Osteoblast (primary cell): ENCODE measurements around the gene ETFDH. TPM values are rescaled to one million over a fixed set of nuclear protein-coding genes. Genes with fewer than 3 reads are reported as not detected.

Source experiments
- DNase-seq: peaks from one replicate; pipeline ENCODE4 v3.0.0; 2011; ENCODE audit warnings: low spot score, mixed read lengths; ENCODE audit not compliant: insufficient read length; ENCODE audit errors: missing footprints
- H2AFZ ChIP-seq: 2 replicates; pipeline ENCODE4 v1.6.0; 2011; ENCODE audit warnings: mild to moderate bottlenecking, low read length
- H3K27ac ChIP-seq: 2 replicates; pipeline ENCODE4 v1.5.1; 2011; ENCODE audit warnings: mild to moderate bottlenecking, low read depth, low read length, moderate library complexity
- H3K27me3 ChIP-seq: 2 replicates; pipeline ENCODE4 v1.6.0; 2012; ENCODE audit warnings: mild to moderate bottlenecking, control low read depth, inconsistent platforms, low read length, moderate library complexity; ENCODE audit not compliant: insufficient read depth
- H3K36me3 ChIP-seq: 2 replicates; pipeline ENCODE4 v1.5.1; 2011; ENCODE audit warnings: mild to moderate bottlenecking, low read length, control low read depth, moderate library complexity; ENCODE audit not compliant: insufficient read depth
- H3K4me1 ChIP-seq: 2 replicates; pipeline ENCODE4 v1.5.1; 2011; ENCODE audit warnings: mild to moderate bottlenecking, low read length, control low read depth, moderate library complexity; ENCODE audit not compliant: insufficient read depth
- H3K4me2 ChIP-seq: 2 replicates; pipeline ENCODE4 v1.6.0; 2011; ENCODE audit warnings: mild to moderate bottlenecking, low read length; ENCODE audit not compliant: insufficient read depth
- H3K4me3 ChIP-seq: fragments of 200-600 bp; sonication (generic); 3 replicates; pipeline ENCODE4 v1.5.1; 2012; ENCODE audit warnings: mild to moderate bottlenecking, low read length, inconsistent platforms; ENCODE audit not compliant: insufficient read depth
- H3K79me2 ChIP-seq: 2 replicates; pipeline ENCODE4 v1.6.0; 2012; ENCODE audit warnings: mild to moderate bottlenecking, low read length, control low read depth, inconsistent platforms; ENCODE audit not compliant: insufficient read depth
- H3K9me3 ChIP-seq: 2 replicates; pipeline ENCODE4 v1.5.1; 2011; ENCODE audit warnings: low read depth, low read length, control low read depth
- H4K20me1 ChIP-seq: 2 replicates; pipeline ENCODE4 v1.6.0; 2012; ENCODE audit warnings: mild to moderate bottlenecking, low read length, control low read depth; ENCODE audit not compliant: insufficient read depth
- CTCF ChIP-seq: IDR thresholded peaks from 2 replicates; pipeline ENCODE4 v1.5.1; 2011; ENCODE audit warnings: mild to moderate bottlenecking, low read depth, low read length, moderate library complexity; ENCODE audit errors: extremely low read depth
- total RNA-seq: library from RNA; depleted of rRNA; stranded (reverse); fragments of >200 nt; gene quantifications from 2 replicates; pipeline ENCODE4 v1.2.3, GENCODE V29; 2012

Gene ETFDH
- total RNA-seq, 1 donor: 29.0 TPM

- Histone ChIP-seq H3K27ac (no peak overlapping the region), H3K9me3 (no peaks in the 10 kb centered on the region), H3K79me2 (peaks cover 11% of the 10 kb centered on the region), H3K4me3 (no peak overlapping the region), H4K20me1 (no peaks in the 10 kb centered on the region), H3K36me3 (peaks cover 76% of the 10 kb centered on the region), H2AFZ (no peak overlapping the region), H3K4me2 (no peak overlapping the region), H3K27me3 (no peaks in the 10 kb centered on the region), H3K4me1 (no peaks in the 10 kb centered on the region)
- no peak for TF ChIP-seq CTCF
- no peak for DNase-seq
Observed at GRCh38 chr4:158715802-158716201, 43.7 kb downstream of the ETFDH start.

GRCh38 chr4:158721680-158722079 is 49.6 kb downstream of the ETFDH start:
- no peak for TF ChIP-seq CTCF

GRCh38 chr4:158722291-158722916 is 50.3 kb downstream of the ETFDH start:
- no peak for TF ChIP-seq CTCF

More at GRCh38 chr4:158721680-158722079, 49.6 kb downstream of the ETFDH start:
- H3K79me2 ChIP-seq: peaks cover 34% of the 10 kb centered on the region
- peaks cover 35% of the 10 kb centered on the region for H3K36me3 ChIP-seq
- peaks cover 10% of the 10 kb centered on the region for H3K4me1 ChIP-seq
- no peak overlapping the region for H3K4me3 ChIP-seq
- DNase-seq: no peak
- H3K27ac ChIP-seq: peak overlapping the region; percentile 96
- no peak overlapping the region for H2AFZ ChIP-seq
- H3K9me3 ChIP-seq: no peaks in the 10 kb centered on the region
- H4K20me1 ChIP-seq: no peaks in the 10 kb centered on the region
- H3K4me2 ChIP-seq: peak overlapping the region; percentile 83
- H3K27me3 ChIP-seq: peaks cover 7% of the 10 kb centered on the region

GRCh38 chr4:158722917-158723793 is 51.1 kb downstream of the ETFDH start, which contains the start of gene PPID:
TSS of gene PPID (minus strand) at chr4:158723396. CDS start at chr4:158723288, 108 bp downstream.
- peaks cover 10% of the 10 kb centered on the region for H3K4me1 ChIP-seq
- peak within 1 kb of the TSS; percentile 93 for H2AFZ ChIP-seq
- H3K27me3 ChIP-seq: peaks cover 10% of the 10 kb centered on the region
- H3K36me3 ChIP-seq: peaks cover 21% of the 10 kb centered on the region
- peak within 1 kb of the TSS; percentile 96 for H3K27ac ChIP-seq
- H3K9me3 ChIP-seq: no peaks in the 10 kb centered on the region
- peak within 1 kb of the TSS; percentile 83 for H3K4me2 ChIP-seq
- DNase-seq: peak; percentile 86
- peaks cover 34% of the 10 kb centered on the region for H3K79me2 ChIP-seq
- no peaks in the 10 kb centered on the region for H4K20me1 ChIP-seq
- peak within 1 kb of the TSS; percentile 87 for H3K4me3 ChIP-seq
- TF ChIP-seq CTCF: no peak

More at GRCh38 chr4:158722291-158722916, 50.3 kb downstream of the ETFDH start:
- Histone ChIP-seq H3K36me3 (peaks cover 29% of the 10 kb centered on the region), H3K4me2 (peak overlapping the region; percentile 83), H3K4me1 (peaks cover 10% of the 10 kb centered on the region), H4K20me1 (no peaks in the 10 kb centered on the region), H3K79me2 (peaks cover 34% of the 10 kb centered on the region), H2AFZ (peak overlapping the region; percentile 93), H3K27ac (peak overlapping the region; percentile 96), H3K9me3 (no peaks in the 10 kb centered on the region), H3K4me3 (peak overlapping the region; percentile 87), H3K27me3 (peaks cover 10% of the 10 kb centered on the region)
- DNase-seq: peak; percentile 86
